HG03342 (cell line): ENCODE measurements around the gene FAM50B.

Source experiments
- ATAC-seq: cut with Tn5 transposase; IDR thresholded peaks from one replicate; pipeline ENCODE4 v1.9.1; 2021; ENCODE audit warnings: mild to moderate bottlenecking, moderate library complexity; ENCODE audit not compliant: unreplicated experiment

FAM50B gene

DNA sequence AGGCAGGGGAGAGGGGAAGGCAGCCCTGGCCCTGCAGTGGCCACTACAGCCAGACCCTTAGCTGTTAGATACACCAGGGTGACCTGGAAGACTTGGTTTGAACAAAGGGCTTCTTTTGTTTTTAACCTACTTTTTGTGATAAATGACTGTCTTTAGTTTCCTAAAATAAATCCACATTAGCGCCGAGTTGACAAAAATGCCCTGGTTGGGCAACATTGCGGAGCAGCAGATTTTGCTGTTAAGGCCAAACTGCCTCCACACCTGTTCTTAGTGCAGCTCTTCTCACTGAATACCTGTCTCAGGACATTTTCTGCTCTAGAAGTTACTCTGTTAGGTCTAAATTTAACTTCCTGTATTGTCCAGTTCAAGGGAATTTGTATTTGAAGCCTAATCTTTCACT is 42.7 kb downstream of the FAM50B start:
- ATAC-seq, result no peak

DNA sequence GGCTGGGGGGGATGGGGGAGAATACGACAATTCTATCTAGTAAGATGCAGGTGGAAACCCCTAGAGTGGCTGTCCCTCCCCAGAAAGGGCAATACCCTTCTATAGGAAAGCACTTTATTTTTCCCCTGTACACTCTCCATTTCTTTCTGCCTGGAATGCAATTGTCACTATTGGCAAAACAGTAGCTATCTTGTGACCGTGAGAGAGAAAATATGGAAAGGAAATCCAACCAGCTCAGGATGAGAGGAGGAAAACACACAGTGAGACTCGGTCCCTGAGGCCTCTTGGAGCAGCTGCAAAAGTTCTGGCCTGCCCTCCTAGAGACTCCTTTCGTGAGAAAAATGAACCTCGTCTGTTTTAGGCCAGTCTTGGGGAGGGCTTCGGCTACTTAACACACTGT is 43.4 kb downstream of the FAM50B start:
- ATAC-seq, result no peak

DNA sequence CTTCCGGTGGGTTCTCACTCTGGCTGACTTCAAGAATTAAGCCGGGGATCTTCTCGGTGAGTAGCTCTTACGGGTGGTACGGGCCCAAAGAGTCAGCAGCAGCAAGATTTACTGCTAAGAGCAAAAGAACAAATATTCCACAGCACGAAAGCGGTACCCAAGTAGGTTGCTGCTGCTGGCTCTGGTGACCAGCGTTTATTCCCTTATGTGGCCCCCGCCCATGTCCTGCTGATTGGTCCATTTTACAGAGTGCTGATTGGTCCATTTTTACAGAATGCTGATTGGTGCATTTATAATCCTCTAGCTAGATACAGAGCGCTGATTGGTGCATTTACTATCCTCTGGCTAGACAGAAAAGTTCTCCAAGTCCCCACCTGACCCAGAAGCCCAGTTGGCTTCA is 44.3 kb downstream of the FAM50B start:
- no peak for ATAC-seq

DNA sequence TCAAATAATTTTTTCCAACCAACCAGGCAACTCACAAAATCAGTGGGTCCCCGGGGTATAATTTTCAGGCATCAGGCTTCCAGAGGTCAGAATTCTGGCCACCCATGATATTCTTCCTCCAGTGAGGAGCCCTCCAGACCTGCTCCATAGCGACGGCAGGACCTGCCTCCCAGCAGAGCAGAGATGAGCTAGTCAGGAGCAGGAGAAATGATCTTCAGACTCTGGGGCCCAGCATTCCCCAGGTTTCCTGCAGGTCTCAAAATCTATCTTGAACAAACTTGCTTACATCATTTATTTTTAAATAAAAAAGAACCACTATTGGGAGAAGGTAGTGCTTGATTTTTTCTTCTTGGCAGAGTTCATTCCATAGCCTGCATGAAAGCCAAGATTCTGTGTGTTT is 44.7 kb downstream of the FAM50B start:
- ATAC-seq, result no peak

DNA sequence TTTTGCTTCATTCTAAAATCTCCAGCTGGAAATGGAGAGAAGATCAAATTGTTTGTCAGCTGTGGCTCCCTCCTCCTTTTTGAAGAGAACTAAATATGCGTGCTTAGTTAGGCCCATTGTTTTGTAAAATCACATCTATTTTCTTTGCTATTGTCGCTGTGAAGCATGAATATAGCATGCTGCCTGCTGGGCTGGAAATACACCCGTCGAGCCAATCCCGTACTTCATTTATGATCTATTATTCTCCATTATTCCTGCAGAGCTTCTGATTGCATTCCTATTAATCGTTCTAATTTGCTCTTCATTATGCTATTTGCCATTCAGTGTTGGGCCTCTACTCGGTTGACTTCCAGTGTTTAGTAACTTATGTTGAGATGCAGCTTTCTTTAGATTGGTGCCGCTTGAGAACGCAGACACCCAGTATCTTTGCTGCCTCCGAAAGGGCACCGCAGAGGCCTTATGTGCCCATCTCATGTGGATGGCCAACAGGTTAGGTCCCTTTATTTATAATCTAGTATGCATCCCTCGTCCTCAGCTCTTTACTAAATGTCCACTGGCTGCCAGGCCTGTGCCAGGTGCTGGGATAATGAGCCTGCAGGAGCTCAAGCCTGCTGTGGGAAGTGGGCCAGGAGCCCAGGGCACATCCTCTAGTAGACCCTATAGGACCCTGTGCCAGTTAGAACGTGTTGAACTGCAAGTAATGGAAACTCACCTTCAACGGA is 45.6 kb downstream of the FAM50B start:
- ATAC-seq, result no peak

DNA sequence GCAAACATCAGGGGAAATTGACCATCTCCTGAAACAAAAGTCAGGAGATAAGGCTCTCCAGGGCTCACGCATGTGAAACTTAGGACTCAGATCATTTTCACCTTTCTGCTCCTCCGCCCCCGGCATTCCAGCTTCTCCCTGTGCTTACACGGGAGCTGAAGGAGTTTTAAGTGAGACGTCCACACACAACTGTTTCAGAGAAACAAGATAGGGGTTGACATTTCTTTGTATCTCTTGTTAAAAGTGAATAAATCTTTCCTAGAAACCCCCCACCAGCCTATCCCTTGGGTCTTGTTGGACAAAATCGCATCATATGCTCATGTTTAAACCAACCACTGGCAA is 46.1 kb downstream of the FAM50B start:
- ATAC-seq, result no peak

DNA sequence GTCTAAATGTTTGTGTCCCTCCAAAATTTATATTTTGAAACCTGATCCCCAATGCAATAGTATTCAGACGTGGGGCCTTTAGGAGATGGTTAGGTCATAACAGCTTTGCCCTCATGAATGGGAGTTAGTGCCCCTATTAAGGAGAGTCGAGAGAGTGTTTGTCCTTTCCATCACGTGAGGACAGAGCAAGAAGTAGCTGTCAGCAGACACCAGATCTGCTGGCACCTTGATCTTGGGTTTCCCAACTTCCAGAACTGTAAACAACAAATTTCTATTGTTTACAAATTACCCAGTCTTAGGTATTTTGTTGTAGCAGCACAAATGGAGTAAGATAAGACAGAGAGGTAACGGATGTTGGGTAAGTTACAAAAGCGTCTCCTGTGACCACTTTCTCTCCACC is 46.6 kb downstream of the FAM50B start:
- ATAC-seq, result no peak

DNA sequence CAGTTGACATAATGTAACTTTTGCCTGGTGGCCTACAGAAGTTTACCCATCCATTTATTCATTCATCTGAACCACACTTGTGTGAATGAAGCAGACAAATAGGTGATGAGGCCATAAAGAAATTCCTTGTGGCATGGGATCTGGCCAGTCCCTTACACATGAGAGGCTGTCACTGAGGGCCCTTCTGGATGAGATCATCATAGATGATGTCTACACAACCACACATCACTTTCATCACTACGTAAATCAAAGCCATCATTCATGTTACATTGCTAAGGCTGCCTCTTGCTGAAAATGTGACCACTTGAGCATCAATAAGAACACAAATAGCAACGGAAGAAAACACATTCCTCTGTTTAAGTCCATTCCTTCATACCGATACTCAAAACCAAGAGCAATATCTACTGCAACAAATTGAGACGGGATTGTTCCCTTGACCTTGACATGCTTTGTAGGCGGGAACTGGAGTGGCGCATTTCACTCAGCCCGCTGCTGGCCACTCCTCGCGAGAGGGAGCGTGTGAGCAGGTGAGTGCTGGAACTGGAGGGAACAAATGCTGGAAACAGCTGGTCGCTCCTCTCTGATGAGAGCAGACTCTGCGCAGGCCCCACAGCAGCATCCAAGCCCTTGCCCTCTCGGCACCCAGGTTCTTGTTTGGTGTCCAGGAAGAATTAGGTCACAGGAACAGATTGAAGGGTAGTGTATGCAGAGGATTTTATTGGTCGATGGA is 49.3 kb downstream of the FAM50B start:
- no peak for ATAC-seq

DNA sequence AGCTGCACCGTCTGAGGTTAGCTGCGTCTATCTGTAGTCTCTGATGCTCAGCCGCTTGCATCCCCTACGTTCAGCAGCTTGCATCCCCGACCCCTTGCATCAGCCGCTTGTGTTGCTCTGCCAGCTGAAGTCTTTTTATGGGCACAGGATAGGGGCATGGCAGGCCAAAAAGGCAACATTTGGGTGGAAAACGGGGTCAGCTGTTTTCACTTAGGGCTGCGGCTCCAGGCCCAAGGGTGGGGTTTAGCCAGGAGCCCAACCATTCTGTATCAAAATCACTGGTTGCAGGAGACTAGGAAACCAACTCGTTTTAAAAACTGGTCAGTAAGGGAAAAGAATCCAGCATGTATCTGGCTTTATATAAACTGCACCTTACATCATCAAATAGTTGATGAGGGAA is 49.9 kb downstream of the FAM50B start:
- ATAC-seq, result no peak

DNA sequence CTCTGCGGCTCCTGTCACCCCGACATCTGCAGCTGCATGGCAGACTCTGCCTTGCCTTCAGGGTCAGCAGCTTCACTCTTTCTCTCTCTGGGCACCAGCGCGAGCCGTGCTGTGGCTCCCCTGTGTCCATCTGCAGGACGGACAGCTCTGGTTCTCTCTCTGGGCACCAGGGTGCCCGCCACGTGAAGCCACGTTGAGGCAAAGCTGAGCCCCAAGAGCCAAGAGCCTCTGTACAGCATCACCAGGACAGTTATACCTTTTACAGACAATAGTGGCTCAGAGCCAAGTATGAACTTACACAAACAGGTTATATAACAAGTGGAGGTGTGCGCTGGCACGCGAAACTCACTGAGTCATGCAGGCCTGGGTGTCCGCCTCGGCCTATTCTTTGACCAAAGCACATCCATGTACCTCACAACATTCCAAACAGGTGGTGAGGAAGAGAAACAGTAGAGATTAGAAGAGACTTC is 50.8 kb downstream of the FAM50B start:
- no peak for ATAC-seq
